GM19395 (cell line): ENCODE results near the gene HGS.
"Not testable (repeated sequence)": the region's sequence is repeated elsewhere in the genome, so short reads cannot be mapped to it uniquely, and the experiment has no call there.

Experiments
- ATAC-seq: cut with Tn5 transposase; IDR thresholded peaks from one replicate; pipeline ENCODE4 v1.9.1; 2021; ENCODE audit warnings: mild to moderate bottlenecking, moderate library complexity; ENCODE audit not compliant: unreplicated experiment

HGS gene

DNA sequence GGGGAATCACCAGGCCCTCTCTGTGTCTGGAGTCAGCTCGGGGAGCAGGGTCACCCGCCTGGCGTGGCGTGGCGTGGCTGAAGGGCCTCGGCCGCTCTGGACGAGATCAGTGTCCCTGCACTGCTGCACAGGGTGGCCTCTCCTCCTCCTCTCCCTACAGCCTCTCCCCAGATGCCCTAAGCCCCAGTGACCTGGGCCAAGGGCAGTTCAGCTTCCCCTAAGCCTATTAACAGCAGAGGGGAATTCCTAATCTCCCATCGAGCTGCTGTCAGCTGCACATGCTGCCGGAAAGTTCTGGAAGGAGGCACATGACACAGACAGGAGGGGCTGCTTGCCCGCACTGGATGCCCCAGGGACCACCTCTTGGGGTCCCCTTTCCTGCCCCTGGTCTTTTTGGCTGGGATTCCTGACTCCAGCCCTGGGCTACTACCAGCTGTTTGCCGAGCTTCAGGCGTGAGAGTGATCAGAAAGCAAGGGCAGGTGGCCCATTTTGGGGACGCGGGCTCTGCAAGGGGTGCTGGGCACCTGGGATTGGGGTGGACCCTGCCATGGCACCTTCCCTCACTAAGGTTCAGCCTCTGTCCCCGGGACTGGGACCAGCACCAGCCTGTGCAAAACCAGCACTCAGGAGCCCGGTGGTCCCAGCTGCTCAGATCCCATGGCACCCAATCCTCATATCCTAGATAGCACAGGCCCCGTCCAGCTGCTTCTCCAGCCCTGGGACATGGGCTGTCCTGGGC is 28.3 kb upstream of the HGS start:
- ATAC-seq: no peak

DNA sequence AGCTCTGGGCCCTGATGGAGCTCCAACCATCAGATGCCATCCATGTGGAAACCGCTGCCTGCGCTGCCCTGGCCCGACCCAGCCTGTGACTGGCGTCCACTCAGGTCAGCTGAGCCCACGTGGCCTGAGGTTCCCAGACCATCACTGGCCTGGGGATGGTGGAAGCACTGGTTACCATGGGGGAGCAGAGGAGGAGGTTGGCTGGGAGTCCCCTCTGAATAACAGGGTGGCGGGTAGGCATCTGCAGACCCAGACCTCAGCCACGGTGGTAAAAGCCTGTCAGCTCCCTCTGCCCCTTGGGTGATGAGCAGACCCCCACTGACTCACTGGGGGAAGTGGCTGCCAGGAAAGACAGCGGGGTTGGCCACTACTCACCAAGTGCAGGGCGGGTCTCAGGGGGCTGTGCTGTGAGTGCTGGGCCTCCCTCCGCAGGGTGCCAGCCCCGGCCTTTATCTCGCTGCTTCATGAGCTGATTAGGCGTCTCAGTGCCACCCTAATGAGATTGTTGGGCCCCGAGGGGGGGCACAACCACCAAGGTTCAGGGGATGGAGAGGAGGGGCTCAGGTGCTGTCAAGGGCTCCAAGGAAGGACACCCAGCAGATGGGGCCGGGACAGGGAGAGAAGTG is 27.6 kb upstream of the HGS start, which contains the start of gene PDE6G:
Gene PDE6G, minus strand, starts transcription at position 425 of the 626 bp plus-strand sequence. CDS start 3,237 bp downstream, outside the sequence.
- ATAC-seq: no peak

DNA sequence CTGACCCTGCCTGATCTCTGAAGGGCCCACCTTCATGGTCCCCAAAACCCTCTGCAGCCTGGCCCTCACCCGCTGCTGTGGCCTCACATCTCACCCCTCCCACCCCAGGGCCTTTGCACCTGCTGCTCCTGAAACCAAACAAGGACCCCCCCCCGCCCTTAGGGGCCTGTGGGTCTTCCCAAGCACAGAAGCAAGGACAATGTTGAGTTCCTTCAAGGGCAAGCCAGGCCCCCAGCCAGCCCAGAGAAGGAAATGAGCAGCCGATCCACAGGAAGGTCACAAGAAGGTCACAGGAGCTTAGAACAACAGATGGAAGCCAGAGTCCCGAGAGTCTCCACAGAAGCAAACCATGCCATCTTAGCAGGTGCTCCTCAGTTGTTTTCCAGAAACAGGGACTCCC is 27.0 kb upstream of the HGS start:
- ATAC-seq: no peak

DNA sequence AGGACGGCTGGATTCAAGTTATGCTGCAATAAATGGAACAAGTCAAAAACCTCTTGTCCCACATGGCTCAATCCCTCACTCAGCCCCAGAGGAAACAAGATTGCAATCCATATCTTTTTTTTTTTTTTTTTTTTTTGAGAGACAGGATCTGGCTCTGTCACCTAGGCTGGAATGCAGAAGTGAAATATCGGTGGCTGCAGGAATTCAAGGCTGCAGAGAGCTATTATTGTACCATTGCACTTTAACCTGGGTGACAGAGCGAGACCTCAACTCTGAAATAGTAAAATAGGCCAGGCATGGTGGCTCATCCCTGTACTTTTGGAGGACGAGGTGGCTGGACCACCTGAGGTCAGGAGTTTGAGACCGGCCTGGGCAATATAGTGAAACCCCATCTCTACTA is 24.8 kb upstream of the HGS start:
- ATAC-seq: no peak

DNA sequence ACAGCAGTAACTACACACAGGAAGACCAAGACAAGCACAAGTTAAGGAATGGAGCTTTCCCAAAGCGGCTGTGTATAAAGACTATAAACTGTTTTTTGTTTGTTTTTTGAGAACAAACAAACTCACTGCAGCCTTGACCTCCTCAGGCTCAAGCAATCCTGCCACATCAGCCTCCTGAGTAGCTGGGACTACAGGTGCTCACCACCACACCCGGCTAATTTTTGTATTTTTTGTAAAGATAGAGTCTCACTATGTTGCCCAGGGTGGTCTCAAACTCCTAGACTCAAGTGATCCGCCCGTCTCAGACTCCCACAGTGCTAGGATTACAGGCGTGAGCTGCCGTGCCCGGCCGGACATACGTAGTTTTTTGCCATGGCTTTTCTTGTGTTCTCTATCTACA is 23.4 kb upstream of the HGS start:
- ATAC-seq: no peak

DNA sequence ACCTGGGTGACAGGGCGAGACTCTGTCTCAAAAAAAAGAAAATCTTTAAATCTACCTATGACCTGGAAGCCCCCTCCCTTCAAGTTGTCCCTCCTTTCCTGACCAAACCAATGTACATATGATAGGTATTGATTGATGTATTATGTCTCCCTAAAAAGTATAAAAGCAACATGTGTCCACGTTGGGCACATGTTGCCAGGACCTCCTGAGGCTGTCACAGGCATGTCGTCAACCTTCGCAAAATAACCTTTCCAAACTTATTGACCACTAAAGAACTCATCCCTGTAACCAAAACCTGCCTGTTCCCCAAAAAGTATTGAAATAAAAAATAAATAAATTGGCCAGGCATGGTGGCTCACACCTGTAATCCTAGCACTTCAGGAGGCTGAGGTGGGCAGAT is 21.8 kb upstream of the HGS start:
- ATAC-seq: no peak

DNA sequence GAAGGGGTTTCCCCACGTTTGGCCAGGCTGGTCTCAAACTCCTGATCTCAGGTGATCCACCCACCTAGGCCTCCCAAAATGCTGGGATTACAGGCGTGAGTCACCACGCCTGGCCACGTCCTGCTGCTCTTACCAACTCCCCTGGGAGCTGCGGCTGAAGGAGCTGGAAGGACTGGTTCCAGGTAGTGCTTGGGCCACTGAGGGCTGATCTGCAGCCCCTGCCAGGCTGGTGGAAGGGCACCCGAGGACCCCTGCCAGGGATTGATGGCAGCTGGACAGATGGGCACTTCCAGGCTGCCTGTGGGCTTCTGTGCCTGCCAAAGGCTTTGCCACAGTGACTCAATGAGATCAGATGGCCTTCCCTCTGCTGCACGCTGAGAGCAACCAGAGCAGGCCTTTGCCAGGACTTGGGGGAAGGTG is 19.8 kb upstream of the HGS start:
- ATAC-seq: no peak

DNA sequence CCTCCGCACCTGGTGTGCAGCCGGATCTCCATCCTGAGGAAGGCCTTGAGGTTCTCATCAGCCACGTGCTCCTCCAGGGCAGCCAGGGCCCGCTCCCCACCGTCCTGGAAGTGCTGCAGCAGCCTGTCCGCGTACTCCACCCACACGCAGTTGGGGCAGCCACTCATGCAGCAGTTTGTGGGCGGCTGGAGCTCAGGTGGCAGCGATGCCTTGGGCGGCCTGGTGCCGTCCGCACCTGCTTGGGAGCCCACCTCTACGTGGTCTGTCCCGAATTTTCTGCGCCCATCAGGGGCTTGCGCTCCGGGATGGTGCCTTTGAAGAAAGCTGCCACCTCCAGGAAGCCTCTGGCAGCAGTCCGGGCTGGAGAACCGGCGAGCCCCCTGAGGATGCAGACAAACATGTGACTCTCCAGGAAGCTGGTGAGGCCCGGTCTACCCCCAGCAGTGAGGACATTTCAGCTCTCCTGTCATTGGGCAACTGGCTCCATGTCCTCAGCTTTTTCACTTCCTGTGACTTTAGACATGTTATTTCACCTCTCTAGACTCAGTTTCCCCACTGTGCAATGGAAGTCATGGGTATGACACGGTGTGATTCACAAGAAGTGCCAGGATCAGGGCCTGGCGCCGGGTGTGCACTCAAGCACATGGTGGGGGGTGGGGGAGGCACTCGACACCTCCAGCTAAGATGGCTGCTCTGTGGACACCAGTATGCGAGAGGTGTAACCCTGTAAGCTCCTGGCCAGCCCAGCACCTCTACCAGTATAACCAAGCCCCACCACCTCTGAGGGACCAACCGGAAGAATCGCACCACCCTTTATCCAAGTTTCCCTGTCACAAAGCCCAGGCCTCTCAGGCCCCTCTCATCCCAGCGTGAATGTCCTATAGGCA is 18.4 kb upstream of the HGS start:
- ATAC-seq: peak; percentile 17

DNA sequence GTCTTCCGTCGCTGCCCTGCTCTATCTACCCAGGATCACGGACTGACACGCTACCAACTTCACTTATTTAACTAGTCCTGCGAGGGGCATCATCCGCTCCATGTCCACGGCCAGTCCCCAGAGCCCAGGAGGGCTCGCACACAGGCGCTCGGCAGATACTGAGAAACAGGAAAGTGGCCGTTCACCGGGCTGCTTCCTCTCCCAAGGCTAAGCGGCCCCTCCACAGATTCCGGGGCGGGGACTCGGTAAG is 17.8 kb upstream of the HGS start:
- ATAC-seq: no peak

DNA sequence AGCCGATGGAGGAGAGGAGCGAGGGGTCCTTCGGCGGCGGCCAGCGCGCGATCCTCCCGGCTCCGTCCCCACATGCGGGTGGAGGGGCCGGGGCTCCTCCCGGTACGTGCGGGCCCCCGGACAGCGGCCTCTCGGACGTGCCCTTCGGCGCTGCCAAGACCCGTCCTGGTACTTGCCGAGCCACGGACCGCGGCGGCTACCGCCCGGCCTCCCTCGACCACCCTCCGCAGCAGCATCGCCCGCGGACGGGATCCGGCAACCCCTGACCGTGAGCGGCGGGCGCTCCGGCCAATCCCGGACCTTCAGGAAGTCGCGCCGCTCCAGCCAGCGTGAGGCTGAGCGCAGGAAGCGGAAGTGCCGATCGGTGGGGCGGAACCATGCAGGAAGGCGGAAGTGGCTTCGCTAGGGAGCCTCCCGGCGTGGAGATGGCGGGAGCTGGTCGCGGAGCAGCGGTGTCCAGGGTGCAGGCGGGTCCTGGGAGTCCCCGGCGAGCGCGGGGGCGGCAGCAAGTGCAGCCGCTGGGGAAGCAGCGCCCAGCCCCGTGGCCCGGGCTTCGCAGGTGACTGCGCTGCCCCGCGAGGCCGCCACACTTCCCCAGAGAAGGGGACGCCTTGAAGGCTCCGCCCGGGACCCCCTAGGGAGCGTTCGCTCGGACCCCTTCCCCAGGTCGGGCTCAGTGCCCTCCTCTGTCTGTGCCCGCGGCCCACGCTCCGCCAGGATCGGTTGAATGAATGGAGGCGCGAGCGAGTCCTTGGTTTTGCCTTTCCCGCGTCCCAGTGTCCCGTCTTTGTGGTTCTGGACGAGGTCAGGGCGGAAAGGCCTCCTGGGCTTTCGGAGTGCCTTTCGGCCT is 17.2 kb upstream of the HGS start, which contains the start of the genes CCDC137 and OXLD1:
Gene CCDC137, plus strand, starts transcription at position 396 of the 850 bp plus-strand sequence. Its CDS starts 30 bp downstream, at position 426.
Gene OXLD1, minus strand, starts transcription at position 264 of the 850 bp plus-strand sequence. Its CDS starts 28 bp downstream, at position 236.
- peak; percentile 91 for ATAC-seq

DNA sequence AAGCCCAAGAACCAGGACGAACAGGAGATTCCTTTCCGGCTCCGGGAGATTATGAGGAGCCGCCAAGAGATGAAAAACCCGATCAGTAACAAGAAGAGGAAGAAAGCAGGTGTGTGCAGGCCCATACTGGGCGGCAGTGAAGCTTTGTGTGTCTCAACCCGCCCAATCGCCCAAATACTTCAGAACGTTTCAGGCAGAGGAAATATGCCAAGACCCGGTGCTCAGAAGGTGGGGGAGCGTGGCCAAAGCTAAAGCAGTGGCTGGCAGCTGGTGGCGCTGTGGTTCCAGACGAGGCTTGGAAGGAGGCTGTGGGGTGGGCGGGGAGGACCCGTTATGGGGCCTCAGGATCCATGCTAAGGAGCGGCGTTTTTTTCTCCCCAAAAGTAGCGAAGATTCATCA is 16.1 kb upstream of the HGS start:
- ATAC-seq: no peak

DNA sequence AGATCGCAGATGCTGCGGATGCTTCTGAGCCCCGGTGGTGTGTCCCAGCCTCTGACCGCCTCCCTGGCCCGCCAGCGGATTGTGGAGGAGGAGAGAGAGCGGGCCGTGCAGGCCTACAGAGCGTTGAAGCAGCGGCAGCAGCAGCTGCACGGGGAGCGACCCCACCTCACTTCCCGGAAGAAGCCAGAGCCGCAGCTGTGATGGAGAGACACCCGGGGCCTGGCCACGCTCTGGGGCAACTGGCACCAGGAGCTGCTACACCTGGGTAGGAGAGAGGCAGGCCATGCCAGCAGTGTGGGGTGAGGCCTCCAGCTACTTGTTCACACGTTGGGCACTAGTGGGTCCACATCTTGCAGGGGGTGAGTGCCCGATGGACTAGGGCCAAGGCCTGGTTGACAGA is 11.3 kb upstream of the HGS start:
- no peak for ATAC-seq

DNA sequence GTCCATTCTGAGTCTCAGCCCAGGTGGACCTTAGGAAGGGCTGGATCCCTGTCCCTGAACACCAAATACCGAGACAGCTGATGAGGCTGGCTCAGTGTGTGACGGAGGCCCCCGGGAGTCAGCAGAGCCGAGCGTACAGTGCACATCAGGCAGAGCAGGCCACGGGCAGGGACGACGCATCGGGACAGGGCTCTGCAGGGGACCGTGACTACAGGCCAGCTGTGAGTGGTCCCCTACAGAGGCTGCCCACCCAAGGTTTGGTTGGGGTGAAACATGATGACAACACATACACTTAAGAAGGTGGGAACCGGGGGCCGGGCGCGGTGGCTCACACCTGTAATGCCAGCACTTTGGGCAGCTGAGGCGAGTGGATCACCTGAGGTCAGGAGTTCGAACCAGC is 10.9 kb upstream of the HGS start:
- no peak for ATAC-seq

DNA sequence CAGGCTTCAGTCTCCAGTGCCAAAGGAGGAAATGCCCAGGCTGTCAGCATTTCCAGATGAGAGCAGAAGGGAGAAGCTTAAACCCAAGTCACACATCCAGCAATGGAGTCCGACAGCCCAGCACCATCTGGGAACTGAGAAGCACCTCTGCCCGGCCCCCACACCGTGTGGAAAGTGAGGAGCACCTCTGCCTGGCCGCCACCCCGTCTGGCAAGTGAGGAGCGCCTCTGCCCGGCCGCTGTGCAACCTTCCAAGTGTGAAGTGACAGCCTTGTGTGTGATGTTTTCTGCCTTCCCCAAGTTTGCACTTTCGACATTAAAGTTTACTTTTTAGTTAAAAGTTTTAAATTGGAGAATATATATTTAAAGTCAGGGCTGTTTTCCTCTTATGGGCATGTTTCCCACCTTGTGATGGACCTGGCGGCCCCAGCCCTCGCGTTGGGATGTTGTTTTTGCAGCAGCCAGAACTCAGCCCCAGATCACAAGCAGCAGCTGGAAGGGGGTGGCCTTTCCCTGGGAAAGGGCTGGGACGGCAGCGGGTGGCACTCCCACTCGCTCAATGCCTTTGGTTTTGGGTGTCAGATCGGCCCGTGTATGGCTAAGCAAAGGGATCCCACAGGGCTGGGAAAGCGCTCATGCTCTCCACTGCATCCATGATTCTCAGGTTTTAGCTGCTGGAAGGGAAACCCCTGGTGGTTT is 10.1 kb upstream of the HGS start:
- no peak for ATAC-seq

DNA sequence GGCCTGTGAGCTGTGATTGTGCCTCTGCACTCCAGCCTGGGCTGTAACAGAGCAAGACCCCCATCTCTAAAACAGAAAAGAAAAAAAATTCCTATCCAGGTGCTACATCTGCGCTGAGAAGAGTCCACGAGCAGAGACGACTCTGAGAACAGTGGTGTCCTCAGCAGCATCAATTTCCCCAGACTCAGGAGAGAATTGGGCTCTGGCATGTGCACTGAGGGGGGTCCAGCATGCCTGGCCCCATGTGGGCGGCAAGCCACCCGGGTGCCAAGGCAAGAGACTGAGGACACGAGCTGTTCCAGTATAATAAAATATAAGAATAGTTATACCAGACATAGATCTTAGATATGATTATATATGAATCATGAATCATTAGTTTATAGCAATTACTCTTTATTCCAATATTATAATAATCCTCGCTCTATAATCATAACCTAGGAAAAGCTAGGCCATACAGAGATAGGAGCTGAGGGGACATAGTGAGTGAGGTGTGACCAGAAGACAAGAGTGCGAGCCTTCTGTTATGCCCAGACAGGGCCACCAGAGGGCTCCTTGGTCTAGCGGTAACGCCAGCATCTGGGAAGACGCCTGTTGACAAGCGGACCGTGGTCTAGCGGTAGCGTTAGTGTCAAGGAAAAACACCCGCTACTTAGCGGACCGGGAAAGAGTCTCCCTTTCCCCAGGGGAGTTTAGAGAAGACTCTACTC is 8.1 kb upstream of the HGS start:
- ATAC-seq: not testable (repeated sequence)

DNA sequence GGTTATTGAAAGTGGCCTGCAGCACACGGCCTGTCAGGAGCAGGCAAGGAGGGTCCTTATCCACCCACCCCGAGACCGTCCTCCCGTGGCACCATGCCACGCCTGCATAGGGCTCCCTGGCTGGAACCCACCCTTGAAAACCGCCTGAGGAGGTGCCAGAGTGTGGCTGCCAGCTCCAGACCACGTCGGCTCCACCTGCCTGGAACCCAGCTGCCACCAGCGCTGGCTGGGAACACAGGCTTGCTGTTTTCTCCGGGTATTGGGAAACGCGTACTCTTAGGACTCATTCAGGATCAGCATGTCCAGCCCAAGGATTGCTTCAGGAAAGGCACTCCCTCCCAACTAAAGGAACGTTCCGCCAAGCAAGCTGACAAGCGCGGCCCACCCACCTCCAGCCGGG is 6.9 kb upstream of the HGS start:
- no peak for ATAC-seq

DNA sequence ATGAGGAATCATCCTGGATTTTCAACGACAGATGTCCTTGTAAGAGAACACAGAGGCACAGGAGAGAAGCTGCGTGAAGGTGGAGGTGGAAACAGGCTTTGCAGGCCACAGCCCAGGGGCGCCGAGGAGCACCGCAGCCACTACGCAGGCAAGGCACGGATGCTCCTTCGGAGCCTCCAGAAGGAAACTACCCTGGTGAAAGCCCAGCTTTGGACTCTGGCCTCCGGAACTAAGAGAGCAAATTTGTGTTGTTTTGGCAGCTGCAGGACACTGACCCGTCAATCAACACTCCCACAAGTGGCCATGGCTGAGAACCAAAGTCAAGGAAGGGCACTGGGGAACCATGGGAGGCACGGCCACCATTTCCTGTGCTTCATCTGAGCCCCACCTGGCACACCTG is 3.7 kb upstream of the HGS start:
- no peak for ATAC-seq

DNA sequence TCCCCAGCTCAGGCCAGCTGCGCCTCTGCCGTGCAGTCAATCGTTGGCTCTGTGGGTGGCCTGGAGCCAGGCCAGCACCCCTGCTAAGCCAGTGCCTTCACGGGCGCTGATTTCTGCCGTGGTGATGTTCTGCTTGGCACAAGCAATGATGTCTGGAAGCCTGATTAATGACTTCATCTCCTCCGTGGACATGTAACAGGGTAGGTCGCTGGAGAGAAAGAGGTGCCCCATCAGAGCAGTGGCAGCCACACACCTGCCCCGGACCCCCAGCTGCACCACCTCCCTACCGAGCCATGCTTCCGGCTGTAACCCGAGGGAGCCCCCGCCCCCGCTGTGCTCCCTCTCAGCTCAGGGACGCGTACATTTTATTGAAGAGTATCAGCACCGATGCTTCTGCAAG is 2.1 kb upstream of the HGS start:
- ATAC-seq: no peak

DNA sequence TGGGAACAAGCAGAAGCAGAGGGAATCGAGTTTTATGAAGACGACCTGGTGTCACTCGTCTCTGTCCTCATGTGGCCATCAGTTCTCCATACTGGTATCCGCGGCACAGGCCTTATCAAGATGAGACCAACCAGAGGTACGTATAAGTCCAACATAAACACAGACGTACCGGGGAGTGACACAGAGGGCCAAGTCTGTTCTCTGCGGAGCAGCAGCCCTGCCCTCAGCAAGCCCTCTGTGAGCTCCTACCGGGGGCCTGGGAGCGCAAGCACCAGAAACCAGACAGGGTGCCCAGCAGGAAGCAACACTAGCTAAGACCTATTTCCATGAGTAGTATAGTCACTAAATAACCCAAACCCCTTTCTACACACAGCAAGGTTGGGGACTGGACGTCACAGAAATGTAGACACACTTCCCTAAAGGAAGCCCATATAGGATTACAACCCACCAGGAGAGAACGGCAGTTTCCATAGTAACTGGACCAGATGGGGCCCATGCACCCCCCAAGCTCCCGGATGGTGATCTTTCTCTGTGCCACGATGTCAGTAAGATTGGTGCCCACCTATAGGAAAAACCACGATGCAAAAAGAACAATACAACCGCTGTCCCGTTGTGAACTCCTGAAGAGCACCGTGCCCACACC is 1.1 kb upstream of the HGS start:
- no peak for ATAC-seq
